ENCODE data around the gene PTPRK.

The PTPRK gene

DNA sequence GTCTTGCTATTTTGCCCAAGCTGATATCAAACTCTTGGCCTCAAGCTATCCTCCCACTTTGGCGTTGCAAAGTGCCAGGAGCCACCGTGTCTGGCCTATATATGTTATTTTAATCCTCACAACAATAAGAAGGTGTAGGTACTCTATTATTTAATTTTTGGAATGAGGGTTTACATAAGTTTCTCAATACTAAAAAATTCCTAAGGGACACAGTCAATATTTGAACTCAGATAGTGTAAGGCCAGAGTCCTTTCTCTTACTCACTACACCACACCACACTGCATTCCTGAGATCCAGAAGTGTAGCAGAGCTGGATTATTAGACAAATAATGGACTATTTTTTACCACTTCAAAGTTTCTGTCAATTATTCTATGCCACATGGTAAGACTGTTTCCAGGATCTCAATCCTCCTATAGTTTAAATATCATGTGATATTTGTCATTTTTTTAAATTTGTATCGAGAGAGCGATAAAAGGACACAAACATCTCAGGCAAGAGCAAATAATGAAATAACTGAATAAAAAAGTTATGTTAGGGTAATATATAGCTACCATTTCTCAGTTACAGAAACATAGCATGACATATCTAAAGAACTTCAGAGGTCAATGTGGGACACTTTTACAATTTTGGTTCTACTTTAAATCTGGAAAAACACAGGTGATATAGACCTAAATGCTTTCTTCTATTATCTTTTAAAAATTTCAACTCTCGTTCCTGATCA lies 457.4 kb downstream of the PTPRK start:
- no peak for FAIRE-seq

DNA sequence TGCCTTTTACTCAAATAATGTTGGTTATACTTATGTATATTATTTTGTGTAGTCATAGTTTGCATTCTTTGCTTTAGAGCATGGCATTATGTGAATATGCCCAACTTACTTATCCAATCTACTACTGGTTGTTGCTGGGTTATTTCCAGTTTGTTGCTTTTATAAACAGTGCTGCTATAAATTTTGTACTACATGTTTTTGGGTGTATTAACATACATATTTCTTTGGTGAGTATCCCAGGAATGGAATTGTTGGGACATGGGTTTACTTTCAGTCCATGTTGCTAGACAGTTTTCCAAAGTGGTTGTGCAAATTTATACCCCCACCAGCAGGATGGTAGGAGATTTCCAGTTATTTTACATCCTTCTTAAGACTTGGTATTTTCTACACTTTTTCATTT lies 462.5 kb downstream of the PTPRK start:
- FAIRE-seq, result no peak

DNA sequence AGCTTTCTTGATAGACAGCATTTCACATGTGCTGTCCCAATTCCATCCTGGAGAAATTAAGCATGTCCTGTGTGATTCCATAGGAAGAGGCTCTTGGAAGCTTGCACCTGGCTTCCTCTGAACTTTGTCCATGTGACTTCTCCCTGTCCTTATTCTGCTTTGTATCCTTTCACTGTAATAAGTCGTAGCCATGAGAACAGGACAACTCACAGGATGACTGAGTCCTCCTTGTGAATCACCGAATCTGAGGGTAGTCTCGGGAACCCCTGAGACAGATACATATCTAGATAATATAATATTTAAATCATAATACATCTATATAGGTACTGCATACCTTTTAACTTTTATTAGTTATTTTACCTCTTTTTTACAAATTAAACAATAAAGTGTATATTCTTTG lies 462.9 kb downstream of the PTPRK start:
- no peak for FAIRE-seq

DNA sequence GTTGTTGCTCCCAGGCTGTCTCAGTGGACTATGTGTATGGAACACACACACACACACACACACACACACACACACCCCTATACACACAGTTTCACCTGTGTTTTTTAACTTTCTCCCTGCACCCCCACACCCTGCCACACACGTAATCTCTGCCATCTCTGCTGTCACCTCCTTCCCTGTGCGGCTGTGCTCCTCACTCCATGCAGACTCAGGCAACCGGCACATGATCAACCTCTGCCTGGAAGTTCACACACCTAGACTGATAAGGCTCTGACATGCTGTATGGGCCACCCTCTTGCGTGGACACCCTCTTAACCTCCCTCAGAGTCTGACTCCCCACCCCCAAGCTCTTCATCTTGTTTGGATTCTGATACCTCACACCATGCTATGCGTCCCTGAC lies 467.3 kb downstream of the PTPRK start:
- FAIRE-seq, result no peak

DNA sequence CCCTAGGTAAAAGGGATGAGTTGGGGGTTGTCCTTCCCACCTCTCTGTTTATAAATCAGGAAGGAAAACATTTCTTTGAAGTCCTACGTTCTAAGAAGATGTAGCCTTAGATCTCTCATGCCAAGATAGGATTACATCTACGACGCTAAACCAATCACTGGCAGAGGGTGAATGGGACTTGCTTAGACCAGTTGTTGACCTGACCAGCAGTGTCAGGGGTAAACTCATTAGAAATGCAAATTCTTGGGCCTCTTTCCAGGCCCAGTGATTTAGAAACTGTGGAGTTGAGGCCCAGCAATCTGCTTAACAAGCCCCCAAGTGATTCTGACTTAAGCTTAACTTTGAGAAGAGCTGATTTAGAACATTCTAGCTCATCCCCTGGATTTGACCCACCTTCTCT lies 472.4 kb downstream of the PTPRK start:
- no peak for FAIRE-seq

DNA sequence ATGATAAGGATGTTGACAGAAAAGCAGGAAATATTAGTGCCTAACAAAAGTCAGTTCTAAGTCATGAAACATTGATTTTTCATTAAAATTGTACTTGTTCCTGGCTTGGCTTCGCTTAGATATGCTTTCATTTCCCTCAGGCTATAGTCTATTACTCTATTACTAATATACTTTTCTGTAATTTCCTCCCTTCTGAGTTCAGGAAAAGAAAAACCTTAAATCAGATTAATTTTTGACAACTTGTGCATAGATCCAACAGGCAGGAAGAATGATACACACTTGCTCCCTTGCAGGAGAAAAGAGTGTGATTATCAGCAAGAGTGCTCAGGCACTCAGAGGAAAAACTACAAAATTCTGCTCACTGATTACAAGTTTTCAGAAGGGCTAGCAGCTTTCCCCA lies 474.4 kb downstream of the PTPRK start:
- no peak for FAIRE-seq

DNA sequence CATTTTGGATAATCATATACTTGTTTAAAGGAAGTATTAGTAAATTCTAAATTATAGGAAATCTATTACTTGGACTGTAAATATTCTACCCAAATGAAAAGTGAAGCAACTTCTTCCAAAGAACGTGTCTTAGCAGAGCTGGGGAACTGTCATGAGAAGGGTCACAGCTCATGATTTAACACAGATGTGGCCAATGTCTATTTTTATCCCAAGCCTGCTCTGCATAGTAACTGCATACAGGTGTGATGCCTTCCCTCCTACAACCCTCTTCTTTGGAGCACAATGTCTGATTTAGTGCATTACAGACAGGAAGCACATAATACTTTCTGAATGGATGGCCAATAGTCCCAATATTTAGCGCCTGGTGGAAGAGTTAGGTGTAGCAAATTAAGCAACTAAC lies 480.9 kb downstream of the PTPRK start:
- no peak for FAIRE-seq

DNA sequence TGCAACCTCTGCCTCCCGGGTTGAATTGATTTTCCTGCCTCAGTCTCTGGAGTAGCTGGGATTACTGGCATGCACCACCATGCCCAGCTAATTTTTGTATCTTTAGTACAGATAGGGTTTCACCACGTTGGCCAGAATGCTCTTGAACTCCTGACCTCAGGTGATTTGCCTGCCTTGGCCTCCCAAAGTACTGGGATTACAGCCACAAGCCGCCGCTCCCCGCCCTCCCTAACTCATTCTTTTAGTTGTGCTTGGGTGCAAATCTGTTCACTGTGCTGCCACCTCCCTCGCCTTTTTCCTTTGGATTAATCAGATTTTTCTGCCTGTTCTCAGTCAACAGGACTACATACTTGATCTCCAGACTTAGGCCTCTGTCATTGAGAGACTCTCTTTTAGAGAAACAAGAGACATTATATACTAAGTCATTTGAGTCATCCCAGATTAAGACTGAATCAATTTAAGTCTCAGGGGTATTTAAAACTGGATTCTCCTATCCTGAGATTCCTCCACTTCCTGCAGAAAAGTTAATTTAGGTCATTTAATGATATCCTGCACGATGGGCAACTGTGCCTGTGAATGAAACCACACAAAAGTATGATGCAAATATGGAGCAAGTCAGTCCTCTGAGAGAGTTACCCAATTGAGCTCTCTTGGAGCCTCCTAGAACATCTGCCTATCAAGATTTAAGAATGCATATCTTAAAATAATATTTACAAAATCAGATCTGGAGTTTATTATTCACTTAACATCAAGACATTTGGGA lies 483.4 kb downstream of the PTPRK start:
- FAIRE-seq, result no peak

DNA sequence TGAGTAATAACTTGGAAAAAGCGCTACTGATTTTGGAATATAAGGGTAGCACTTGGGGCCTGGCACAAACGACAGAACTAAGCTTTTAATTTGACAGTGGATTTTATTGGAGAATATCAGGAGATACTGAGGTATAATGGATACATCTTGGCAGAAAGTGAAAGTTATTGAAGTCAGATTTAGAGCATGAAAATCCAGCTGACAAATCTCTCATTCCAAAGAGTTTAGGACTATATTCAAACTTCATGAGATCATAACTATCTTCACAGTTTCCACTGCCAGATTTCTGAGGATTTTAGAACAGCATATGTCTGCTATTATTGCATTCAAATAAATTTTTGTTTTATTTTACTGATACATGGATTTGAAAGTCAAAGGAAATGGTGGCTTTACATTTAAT lies 487.2 kb downstream of the PTPRK start:
- no peak for FAIRE-seq

DNA sequence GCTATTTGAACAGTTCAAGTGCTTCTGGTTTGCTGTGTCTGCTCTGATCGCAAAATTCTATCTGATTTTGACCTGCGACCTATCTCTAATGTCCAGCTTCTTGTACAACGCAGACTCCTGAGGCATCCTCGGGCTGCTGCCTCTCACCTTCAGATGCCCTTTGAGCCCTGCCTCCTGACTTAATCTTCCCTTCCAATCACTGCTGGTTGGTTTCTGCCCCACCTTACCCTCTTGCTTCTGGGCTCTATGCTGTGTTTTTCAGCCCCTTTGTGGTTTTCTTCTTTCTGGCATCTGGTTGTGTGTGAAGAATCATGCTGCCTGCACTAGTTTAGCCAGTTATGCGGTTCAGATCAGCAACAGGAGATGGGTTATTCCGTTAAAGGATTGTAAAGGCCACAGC lies 488.4 kb downstream of the PTPRK start:
- FAIRE-seq, result no peak

DNA sequence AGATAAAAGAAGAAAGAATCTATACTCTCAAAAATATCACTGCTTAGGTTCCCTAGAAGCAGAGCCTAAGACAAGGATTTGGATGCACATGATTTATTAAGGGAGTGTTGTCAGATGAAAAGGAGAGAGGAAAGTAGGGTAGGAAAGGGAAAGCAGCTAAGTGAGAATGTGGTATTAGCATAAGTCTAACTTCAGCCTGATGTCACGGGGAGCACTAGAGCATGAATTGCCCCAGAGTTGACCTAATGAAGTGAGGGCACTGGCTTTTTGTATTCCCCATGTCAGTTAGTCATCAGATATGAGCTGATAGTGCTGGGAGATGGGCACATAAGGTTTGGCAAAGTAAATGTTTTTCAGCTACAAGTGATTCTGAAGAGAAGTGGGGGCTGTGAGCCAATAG lies 490.6 kb downstream of the PTPRK start:
- no peak for FAIRE-seq

DNA sequence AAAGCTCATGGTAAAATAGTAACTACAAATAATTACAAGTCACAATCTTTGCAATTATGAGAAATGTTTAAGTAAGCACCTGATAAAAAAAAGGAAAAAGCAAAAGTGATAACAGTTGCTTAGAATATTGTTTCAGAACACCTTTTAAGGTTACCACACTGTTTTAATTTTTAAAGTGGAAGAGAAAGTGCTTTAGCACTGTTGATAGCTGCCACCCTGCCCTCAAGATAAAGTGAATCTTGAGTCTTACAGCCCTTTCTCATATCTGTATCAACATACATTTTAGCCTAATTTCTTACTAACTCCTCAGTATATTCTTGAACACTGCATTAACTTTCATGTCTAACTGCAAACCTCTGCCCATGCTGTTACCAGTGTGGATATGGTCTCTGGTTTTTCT lies 492.2 kb downstream of the PTPRK start:
- no peak for FAIRE-seq

DNA sequence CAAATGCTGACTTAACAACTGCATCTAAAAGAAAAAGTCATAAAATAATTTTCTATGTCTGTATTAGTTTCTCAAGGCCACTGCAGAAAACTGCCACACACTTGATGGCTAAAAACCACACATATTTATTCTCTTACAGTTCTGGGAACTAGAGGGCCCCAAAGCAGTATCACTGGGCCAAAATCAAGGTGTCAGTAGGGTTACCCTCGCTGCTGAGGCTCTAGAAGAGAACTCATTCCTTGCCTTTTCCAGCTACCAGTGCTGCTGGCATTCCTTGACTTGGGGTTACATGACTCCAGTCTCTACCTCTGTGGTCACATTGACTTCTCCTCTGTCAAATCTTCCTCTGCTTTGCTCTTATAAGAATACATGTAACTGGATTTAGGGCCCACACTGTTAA lies 494.9 kb downstream of the PTPRK start:
- no peak for FAIRE-seq

DNA sequence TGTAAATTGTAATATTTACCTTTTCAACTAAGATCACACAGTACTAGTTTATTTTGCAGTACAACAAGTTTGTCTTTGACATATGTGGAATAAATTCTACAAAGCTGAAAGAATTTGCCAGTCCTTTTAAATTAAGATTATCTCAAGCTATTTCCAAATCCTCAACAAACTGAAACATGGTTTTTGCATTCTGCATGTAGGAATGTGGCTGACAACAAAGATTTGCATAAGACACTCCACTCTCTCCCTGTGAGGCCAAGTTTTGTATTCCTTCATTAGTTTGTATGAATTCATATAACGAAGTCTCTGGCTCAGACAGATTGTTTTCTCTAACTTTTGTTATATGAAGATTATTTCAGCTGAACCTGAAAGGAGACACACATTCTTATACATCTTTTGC lies 495.4 kb downstream of the PTPRK start:
- FAIRE-seq, result no peak

DNA sequence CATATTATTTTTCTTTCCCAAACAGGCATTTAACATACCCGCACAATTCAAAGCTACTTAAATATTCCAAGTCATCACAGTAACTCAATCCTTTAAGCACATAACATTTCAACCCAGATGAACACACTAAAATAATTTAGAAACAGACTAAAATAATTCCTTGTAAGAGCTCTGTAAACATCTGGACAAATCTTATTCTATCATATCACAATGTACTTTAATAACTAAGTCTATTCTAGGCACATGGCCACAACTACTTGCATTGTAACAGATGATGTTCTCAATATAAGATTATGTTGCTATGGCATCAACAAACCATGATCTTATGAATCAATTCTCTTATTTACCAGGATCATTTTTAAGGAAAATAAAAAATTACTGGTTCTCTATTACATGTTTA lies 496.4 kb downstream of the PTPRK start:
- no peak for FAIRE-seq

DNA sequence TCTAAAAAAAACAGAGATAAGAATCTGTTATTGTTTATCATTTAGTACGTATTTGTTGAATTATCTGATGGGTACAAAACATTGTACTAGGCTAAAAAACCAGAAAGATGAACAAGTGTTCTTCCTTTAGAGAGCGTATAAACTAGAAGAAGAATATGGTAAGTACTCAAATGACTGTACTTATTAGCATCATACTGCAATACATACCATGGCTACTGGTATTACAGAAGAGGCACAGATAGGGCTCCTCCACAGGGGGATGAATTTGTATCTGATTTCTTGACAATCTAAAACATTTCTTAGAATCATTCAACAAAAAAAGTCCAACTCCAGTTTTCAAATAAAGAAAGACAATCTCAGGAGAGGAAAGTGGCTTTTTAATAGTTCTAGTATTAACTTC lies 501.6 kb downstream of the PTPRK start:
- FAIRE-seq, result no peak

DNA sequence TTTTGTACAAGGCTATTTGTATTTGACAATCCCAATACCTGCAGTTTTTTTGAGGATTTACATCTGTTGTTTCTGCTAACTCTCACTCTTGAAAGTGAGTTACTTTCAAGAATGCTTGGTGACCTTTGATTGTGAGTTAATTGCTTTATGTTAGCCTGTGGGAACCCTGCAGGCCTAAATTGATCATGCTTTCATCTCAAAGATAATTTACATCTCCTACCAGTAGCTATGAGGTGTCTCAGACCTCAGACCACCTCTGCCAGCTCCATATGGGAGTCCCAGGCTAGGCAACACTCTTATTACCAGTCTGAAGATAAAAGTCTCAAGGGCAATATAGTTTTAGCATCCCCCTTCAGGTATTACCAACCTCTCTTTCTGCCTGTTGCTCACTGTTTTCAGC lies 503.1 kb downstream of the PTPRK start:
- FAIRE-seq, result no peak

DNA sequence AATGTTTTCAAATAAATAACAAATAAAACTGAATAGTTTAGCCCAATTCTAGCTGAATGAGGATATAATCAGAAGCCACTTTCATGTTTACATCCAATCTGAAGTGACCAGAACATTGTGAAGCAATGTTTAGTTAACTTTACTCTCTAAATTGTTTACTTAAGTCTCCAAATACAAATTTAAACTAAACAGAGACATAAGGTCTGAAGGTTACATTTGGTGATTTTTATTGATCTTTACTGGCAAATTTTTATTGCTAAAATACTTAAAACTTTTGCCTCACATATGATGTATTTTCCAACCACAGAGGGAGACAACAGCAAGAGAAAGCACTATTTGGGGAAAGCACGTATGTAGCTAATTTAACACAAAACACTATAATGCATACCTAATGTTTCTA lies 512.7 kb downstream of the PTPRK start:
- FAIRE-seq, result no peak

DNA sequence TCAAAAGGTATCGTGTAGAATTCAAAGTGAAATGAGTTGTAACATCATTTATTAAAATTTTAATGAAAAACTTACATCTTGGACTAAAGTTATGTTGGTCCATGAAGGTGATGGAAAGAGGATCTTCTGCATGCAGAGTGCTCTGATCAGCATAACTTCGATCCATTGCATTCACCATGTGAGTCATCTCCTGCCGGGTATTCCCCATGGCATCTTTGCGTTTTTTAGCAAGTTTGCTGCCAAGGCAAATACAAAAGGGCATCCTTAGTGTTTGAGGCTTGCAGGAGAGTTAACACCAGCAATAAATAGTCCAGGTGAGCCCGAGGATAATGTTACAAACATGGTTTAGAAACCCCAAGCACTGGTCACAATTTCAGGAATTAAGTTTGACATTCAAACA lies 515.4 kb downstream of the PTPRK start:
- FAIRE-seq, result no peak

DNA sequence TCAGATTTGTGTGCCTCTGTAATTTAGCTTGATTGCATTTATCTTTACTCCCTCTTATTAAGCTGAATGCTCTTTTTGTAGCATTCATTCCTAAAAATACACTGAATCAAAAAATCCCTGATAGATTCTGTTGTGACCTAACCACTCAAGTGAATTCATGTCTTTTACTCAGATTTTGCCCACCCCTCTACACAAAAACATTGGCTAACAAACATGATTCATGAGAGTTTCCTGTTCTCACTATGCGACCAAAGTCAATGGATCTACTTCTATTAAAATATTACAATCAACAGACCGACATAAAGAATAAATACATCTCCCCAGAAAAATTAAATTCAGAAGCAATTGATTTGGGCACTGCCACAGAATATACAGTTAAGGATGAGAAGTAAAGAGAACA lies 520.0 kb downstream of the PTPRK start:
- FAIRE-seq, result no peak

DNA sequence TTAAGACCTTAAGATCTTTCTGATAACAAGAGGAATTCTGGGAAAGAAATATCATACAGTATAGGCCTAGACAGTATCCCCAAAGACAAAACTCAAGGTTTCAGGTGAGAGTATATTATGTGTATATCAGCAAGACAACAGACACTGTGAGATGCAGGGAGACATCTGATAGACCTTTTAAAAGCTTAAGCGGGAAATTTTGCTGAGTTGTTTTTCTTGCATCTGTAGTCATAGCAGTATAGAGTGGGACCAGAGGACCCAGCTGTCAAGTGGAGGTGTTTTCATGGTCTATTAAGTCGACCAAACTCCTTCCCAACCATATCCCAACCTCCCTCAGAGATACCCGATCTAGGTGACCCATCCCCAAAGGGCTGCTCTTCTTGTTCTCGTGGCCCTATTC lies 521.4 kb downstream of the PTPRK start:
- no peak for FAIRE-seq

DNA sequence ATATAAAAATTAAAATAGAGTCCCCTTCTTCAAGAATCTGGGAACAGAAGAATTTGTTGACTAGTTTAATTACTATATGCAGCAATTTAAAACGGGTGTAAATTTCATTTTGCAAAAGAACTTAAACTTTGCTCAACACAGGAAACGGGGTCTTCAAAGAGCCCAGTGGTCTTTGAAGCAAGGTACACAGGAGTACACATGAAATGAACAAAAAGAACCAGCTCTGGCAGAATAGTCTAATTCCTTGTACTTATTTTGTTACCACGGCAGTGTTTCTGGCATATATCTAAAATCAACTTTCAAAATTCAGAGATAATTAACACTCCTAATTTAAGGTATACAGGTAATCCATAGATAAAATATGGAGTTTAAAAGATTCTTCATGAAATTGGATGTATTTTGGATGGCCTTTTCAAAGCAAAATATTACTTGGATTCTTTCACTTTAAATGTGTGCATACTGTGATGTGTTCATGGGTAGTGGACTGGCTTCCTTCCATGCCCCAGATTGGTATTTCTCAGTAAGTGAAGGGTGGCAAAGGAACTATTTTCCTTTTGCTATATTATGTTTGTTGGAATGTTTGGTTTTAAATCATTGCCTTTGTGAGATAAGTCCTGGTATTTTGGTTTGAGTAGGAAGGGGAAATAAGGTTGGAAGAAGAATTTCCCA lies 522.8 kb downstream of the PTPRK start:
- no peak for FAIRE-seq

DNA sequence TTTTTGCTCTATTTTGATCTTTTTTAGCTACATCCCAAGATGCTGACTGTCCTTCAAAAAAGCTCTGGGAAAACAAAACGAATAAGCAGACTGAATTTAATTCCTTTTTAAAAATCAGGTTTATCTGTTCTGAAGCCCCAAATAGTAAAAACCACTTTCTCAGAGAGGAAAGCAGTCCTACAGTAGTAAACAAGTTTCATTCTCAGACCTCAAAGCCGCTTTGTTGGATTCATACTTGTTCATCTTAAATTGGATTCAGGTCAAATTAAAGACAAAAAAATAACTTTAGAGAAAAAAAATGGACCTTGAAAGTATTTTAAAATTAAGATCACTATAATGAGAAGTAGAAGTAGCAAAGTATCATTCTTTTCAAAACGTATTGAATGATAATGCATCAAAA lies 523.5 kb downstream of the PTPRK start:
- FAIRE-seq, result no peak

DNA sequence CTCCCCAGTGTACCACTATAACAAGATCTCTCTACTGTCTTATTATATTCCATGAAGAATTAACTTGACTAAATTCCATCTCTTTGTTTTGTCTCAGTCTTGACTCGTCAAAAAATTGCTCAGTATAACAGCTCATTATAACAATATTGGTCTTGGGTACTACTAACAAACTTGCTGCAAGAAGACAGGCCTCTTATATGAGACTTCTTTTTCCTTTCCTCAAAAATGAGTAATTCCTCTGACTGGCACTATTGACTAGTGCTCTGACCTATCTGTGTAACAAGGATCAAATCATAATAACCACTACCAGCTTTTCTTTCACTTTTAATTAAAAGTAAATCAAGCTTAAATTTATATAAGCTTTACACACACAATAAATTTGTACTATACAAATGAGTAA lies 528.3 kb downstream of the PTPRK start:
- FAIRE-seq, result no peak
